Keratinocyte (primary cell): ENCODE data around the gene PDK4.

ENCODE experiments used
- CTCF ChIP-seq, 3 experiments: IDR thresholded peaks in 1 of 3; conservative IDR thresholded peaks in 1 of 3; optimal IDR thresholded peaks in 1 of 3; 2 replicates in 2 of 3; 3 replicates in 1 of 3; pipeline versions ENCODE3 to v1.5.1; 2011; ENCODE audit warnings: low read length in 3 of 3, mild to moderate bottlenecking in 3 of 3, moderate library complexity in 2 of 3, control low read depth in 1 of 3, inconsistent platforms in 1 of 3; ENCODE audit not compliant: insufficient read depth in 2 of 3; ENCODE audit errors: extremely low read depth in 1 of 3
- EZH2 ChIP-seq: IDR thresholded peaks from one replicate; pipeline ENCODE4 v1.6.1; 2012; ENCODE audit warnings: inconsistent platforms, mild to moderate bottlenecking, low read length, moderate library complexity

DNA sequence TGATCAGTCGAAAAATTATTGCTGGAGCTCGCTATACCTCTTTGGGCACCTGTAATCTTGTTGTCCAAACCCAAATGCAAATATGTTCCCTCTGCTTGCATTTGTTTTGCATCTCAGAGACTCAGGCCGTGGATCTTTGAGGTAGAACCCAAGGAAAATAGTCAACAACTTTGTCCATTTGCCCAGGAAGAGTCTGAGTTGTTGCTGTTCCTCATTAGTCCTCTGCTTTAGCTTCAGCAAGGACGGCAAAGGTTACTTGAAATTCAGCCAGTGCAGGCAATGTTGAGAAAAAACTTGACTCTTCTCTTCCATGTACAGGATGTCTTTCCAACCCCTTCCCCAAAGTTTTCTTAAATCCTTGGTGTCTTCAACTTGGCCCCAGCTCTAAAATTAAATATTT is 45.8 kb downstream of the PDK4 start:
- TF ChIP-seq CTCF (optimal IDR thresholded peaks at IDR 0.05 in 1 of 3, IDR thresholded peaks at IDR 0.05 in 1 of 3, conservative IDR thresholded peaks at IDR 0.05 in 1 of 3; ENCODE audit: extremely low read depth in 1 of 3, insufficient read depth in 2 of 3, low read length in 3 of 3) (no peak), EZH2 (no peak)
